ENCODE data around the gene KRTAP6-3.

DNA sequence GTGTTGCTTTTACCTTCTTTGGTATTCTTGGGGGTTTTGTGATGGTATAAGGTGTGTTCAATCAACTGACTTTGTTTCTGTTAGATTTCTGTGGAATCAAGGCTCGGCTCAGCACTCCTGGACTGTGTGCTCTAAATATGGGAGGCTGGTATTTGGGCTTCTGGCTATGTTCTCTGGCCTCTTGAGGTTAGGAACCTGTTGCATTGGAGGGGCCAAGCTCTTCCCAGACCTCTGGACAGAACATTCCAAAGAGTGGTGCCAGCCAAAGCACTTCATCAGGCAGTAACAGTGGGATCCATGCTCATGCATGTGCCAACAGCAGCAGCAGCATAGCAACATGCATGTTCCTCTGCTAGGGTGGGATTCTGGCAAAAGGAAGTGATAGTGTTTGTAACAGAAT is 39.5 kb upstream of the KRTAP6-3 start:
- no peak for TF ChIP-seq ELF4 (CRISPR knock-in tag; IDR thresholded peaks at IDR 0.05; ENCODE audit: low read depth)
- TF ChIP-seq, protein P1, sequence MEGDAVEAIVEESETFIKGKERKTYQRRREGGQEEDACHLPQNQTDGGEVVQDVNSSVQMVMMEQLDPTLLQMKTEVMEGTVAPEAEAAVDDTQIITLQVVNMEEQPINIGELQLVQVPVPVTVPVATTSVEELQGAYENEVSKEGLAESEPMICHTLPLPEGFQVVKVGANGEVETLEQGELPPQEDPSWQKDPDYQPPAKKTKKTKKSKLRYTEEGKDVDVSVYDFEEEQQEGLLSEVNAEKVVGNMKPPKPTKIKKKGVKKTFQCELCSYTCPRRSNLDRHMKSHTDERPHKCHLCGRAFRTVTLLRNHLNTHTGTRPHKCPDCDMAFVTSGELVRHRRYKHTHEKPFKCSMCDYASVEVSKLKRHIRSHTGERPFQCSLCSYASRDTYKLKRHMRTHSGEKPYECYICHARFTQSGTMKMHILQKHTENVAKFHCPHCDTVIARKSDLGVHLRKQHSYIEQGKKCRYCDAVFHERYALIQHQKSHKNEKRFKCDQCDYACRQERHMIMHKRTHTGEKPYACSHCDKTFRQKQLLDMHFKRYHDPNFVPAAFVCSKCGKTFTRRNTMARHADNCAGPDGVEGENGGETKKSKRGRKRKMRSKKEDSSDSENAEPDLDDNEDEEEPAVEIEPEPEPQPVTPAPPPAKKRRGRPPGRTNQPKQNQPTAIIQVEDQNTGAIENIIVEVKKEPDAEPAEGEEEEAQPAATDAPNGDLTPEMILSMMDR (IDR thresholded peaks at IDR 0.05): no peak
- TF ChIP-seq TCF7 (CRISPR knock-in tag; IDR thresholded peaks at IDR 0.05; ENCODE audit: low read depth): no peak
- no peak for TF ChIP-seq SP1 (CRISPR knock-in tag; conservative IDR thresholded peaks at IDR 0.05)
- TF ChIP-seq, protein P2, sequence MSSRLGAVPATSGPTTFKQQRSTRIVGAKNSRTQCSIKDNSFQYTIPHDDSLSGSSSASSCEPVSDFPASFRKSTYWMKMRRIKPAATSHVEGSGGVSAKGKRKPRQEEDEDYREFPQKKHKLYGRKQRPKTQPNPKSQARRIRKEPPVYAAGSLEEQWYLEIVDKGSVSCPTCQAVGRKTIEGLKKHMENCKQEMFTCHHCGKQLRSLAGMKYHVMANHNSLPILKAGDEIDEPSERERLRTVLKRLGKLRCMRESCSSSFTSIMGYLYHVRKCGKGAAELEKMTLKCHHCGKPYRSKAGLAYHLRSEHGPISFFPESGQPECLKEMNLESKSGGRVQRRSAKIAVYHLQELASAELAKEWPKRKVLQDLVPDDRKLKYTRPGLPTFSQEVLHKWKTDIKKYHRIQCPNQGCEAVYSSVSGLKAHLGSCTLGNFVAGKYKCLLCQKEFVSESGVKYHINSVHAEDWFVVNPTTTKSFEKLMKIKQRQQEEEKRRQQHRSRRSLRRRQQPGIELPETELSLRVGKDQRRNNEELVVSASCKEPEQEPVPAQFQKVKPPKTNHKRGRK (CRISPR knock-in tag; IDR thresholded peaks at IDR 0.05; ENCODE audit: borderline replicate concordance): no peak
- TF ChIP-seq TP53 (CRISPR knock-in tag; IDR thresholded peaks at IDR 0.05): no peak
- TF ChIP-seq, protein P3, sequence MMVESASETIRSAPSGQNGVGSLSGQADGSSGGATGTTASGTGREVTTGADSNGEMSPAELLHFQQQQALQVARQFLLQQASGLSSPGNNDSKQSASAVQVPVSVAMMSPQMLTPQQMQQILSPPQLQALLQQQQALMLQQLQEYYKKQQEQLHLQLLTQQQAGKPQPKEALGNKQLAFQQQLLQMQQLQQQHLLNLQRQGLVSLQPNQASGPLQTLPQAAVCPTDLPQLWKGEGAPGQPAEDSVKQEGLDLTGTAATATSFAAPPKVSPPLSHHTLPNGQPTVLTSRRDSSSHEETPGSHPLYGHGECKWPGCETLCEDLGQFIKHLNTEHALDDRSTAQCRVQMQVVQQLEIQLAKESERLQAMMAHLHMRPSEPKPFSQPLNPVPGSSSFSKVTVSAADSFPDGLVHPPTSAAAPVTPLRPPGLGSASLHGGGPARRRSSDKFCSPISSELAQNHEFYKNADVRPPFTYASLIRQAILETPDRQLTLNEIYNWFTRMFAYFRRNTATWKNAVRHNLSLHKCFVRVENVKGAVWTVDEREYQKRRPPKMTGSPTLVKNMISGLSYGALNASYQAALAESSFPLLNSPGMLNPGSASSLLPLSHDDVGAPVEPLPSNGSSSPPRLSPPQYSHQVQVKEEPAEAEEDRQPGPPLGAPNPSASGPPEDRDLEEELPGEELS (CRISPR knock-in tag; IDR thresholded peaks at IDR 0.05): no peak
- TF ChIP-seq, protein P4, sequence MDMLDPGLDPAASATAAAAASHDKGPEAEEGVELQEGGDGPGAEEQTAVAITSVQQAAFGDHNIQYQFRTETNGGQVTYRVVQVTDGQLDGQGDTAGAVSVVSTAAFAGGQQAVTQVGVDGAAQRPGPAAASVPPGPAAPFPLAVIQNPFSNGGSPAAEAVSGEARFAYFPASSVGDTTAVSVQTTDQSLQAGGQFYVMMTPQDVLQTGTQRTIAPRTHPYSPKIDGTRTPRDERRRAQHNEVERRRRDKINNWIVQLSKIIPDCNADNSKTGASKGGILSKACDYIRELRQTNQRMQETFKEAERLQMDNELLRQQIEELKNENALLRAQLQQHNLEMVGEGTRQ (CRISPR knock-in tag; IDR thresholded peaks at IDR 0.05): no peak
- no peak for TF ChIP-seq ZNF232 (CRISPR knock-in tag; IDR thresholded peaks at IDR 0.05)
- no peak for TF ChIP-seq ZNF416 (CRISPR knock-in tag; IDR thresholded peaks at IDR 0.05)
- TF ChIP-seq ESRRA (CRISPR knock-in tag; IDR thresholded peaks at IDR 0.05; ENCODE audit: borderline replicate concordance): no peak

Data from WTC11 (cell line).